ENCODE measurements around the gene PPP3R1.

Gene PPP3R1

GRCh38 chr2:68151037-68151436, 101.3 kb downstream of the PPP3R1 start:
- DNase-seq (ENCODE audit: low spot score), result no peak

- DNase-seq (ENCODE audit: low spot score), result no peak
These were observed 110.5 kb downstream of the PPP3R1 start for GRCh38 chr2:68141875-68142274.

- no peak for DNase-seq (ENCODE audit: low spot score)
These were observed 116.6 kb downstream of the PPP3R1 start for GRCh38 chr2:68135448-68136320.

GRCh38 chr2:68134554-68134953, 117.8 kb downstream of the PPP3R1 start:
- no peak for DNase-seq (ENCODE audit: low spot score)

- no peak for DNase-seq (ENCODE audit: low spot score)
These were observed 118.2 kb downstream of the PPP3R1 start for GRCh38 chr2:68134120-68134519.

Data from ecto neural progenitor cell (in vitro differentiated cells).